IMR-90 (cell line): ENCODE results near the gene SCAF1. TPM values are rescaled to one million over a fixed set of nuclear protein-coding genes. Genes with fewer than 3 reads are reported as not detected.

Experiments
- ATAC-seq: fragments of 200-7000 bp; cut with Tn5 transposase; 2 replicates; pipeline ENCODE4 v1.9.1; 2020; ENCODE audit warnings: low read depth, mild to moderate bottlenecking, moderate library complexity
- BruUV-seq: library from RNA; stranded (reverse); fragments of 400-500 nt; replicated peaks from 2 replicates; lab custom pipeline; 2021; lab: Mats Ljungman, UMichigan
- CTCF ChIA-PET: fragments of 300-600 bp; formaldehyde crosslinking; extraction: SDS; loops from one replicate; lab custom pipeline; 2021; ENCODE audit warnings: antibody characterized with exemption; lab: Yijun Ruan, JAX
- POLR2A ChIA-PET: fragments of 300-600 bp; sonication (Branson Sonifier 250); formaldehyde crosslinking; loops from one replicate; lab custom pipeline; 2022; ENCODE audit warnings: antibody characterized with exemption; ENCODE audit not compliant: unreplicated experiment; lab: Charles Lee
- DNase-seq: peaks from one replicate; pipeline ENCODE4 v3.0.0; 2013
- H2AFZ ChIP-seq: replicated peaks from 2 replicates; pipeline ENCODE3; 2013; ENCODE audit warnings: low read length, mild to moderate bottlenecking; ENCODE audit not compliant: poor library complexity
- H2AK5ac ChIP-seq: 2 replicates; pipeline ENCODE4 v1.6.1; 2013; ENCODE audit warnings: low read depth, low read length, inconsistent platforms
- H2AK9ac ChIP-seq: replicated peaks from 2 replicates; pipeline ENCODE3; 2013; ENCODE audit warnings: mild to moderate bottlenecking, low read depth, low read length, moderate library complexity; ENCODE audit not compliant: poor library complexity
- H2BK120ac ChIP-seq: 2 replicates; pipeline ENCODE4 v1.6.1; 2013; ENCODE audit warnings: low read depth, low read length, inconsistent platforms
- H2BK15ac ChIP-seq: 3 replicates; pipeline ENCODE4 v1.6.1; 2013; ENCODE audit warnings: low read depth, low read length, inconsistent platforms
- H2BK20ac ChIP-seq: 2 replicates; pipeline ENCODE4 v1.6.1; 2013; ENCODE audit warnings: low read depth, mild to moderate bottlenecking, inconsistent platforms, low read length, moderate library complexity
- H2BK5ac ChIP-seq: 2 replicates; pipeline ENCODE4 v1.6.1; 2013; ENCODE audit warnings: mild to moderate bottlenecking, low read depth, low read length, inconsistent platforms; ENCODE audit not compliant: poor library complexity, severe bottlenecking
- H3K14ac ChIP-seq: replicated peaks from 2 replicates; pipeline ENCODE4 v1.6.1; 2013; ENCODE audit warnings: low read depth, low read length, inconsistent platforms
- H3K18ac ChIP-seq: 2 replicates; pipeline ENCODE4 v1.6.1; 2013; ENCODE audit warnings: low read depth, low read length, control low read depth
- H3K23ac ChIP-seq: 2 replicates; pipeline ENCODE4 v1.6.1; 2013; ENCODE audit warnings: low read depth, low read length, inconsistent platforms
- H3K27ac ChIP-seq: 2 replicates; pipeline ENCODE4 v1.5.1; 2013; ENCODE audit warnings: mild to moderate bottlenecking, control low read depth, low read length; ENCODE audit not compliant: insufficient read depth
- H3K27me3 ChIP-seq: 2 replicates; pipeline ENCODE4 v1.6.1; 2013; ENCODE audit warnings: low read length; ENCODE audit not compliant: control insufficient read depth, insufficient read depth
- H3K36me3 ChIP-seq: 2 replicates; pipeline ENCODE4 v1.6.1; 2013; ENCODE audit warnings: low read length, mixed read lengths; ENCODE audit not compliant: control insufficient read depth, insufficient read depth
- H3K4ac ChIP-seq: 2 replicates; pipeline ENCODE4 v1.6.1; 2013; ENCODE audit warnings: low read depth, low read length, inconsistent platforms
- H3K4me1 ChIP-seq: 2 replicates; pipeline ENCODE4 v1.6.1; 2013; ENCODE audit warnings: low read length, mixed read lengths; ENCODE audit not compliant: control insufficient read depth, insufficient read depth
- H3K4me2 ChIP-seq: 2 replicates; pipeline ENCODE4 v1.6.1; 2013; ENCODE audit warnings: low read depth, mild to moderate bottlenecking, control low read depth, low read length, moderate library complexity
- H3K4me3 ChIP-seq: 2 replicates; pipeline ENCODE4 v1.5.1; 2013; ENCODE audit warnings: low read depth, mild to moderate bottlenecking, control low read depth, low read length, moderate library complexity; ENCODE audit not compliant: insufficient read depth
- H3K56ac ChIP-seq: 2 replicates; pipeline ENCODE4 v1.6.1; 2013; ENCODE audit warnings: low read length, inconsistent platforms; ENCODE audit not compliant: insufficient read depth; ENCODE audit errors: extremely low read depth
- H3K79me1 ChIP-seq, 2 experiments: 2 replicates each; pipeline ENCODE4 v1.6.1; 2013; ENCODE audit warnings: low read length in 2 of 2, inconsistent platforms in 1 of 2, low read depth in 1 of 2
- H3K9ac ChIP-seq: 2 replicates; pipeline ENCODE4 v1.6.1; 2013; ENCODE audit warnings: low read depth, low read length, control low read depth
- H3K9me1 ChIP-seq: 2 replicates; pipeline ENCODE4 v1.6.1; 2013; ENCODE audit warnings: low read length, inconsistent platforms; ENCODE audit not compliant: insufficient read depth
- H3K9me3 ChIP-seq: 2 replicates; pipeline ENCODE4 v1.6.1; 2013; ENCODE audit warnings: low read length; ENCODE audit not compliant: control insufficient read depth, insufficient read depth
- H4K20me1 ChIP-seq: 2 replicates; pipeline ENCODE4 v1.6.1; 2013; ENCODE audit warnings: low read length, inconsistent platforms; ENCODE audit not compliant: insufficient read depth
- H4K5ac ChIP-seq: 2 replicates; pipeline ENCODE4 v1.6.1; 2013; ENCODE audit warnings: mild to moderate bottlenecking, low read depth, low read length, control low read depth
- H4K8ac ChIP-seq, 2 experiments: 2 replicates each; pipeline ENCODE4 v1.6.1; 2013; ENCODE audit warnings: low read depth in 2 of 2, low read length in 2 of 2, control low read depth in 1 of 2, inconsistent platforms in 1 of 2
- H4K91ac ChIP-seq: 2 replicates; pipeline ENCODE4 v1.6.1; 2013; ENCODE audit warnings: low read depth, low read length, inconsistent platforms; ENCODE audit not compliant: insufficient read depth
- ELK1 ChIP-seq: fragments of 150-350 bp; IDR thresholded peaks from 2 replicates; pipeline ENCODE4 v1.6.1; 2016; ENCODE audit warnings: low read depth, mild to moderate bottlenecking, low read length, moderate library complexity, borderline replicate concordance
- WGBS, 2 experiments: methylation state at CpG; one replicate each; pipeline versions ENCODE4 v1.1.5 to v1.1.7; 2013; ENCODE audit warnings: missing lambda C conversion rate in 2 of 2; ENCODE audit not compliant: insufficient read length in 1 of 2; ENCODE audit errors: extremely low coverage in 2 of 2; 5-methylcytosine and 5-hydroxymethylcytosine counted together
- dilution Hi-C: fragments of 300-500 bp; cut with HindIII; formaldehyde crosslinking; loops from one replicate; pipeline ENCODE4 v1.14.3; 2018; ENCODE audit warnings: low sequenced_read_pairs; ENCODE audit not compliant: unreplicated experiment
- in situ Hi-C: fragments of 300-500 bp; cut with MboI; formaldehyde crosslinking; loops from 3 replicates; pipeline ENCODE4 v1.14.3; 2019; ENCODE audit warnings: low sequenced_read_pairs, inconsistent platforms, mixed read lengths
- intact Hi-C: fragments of 100-400 bp; cut with micrococcal nuclease; formaldehyde crosslinking; loops from 2 replicates; pipeline ENCODE4 v1.10.0; 2022
- polyA plus RNA-seq, 3 experiments: library from polyadenylated mRNA; depleted of rRNA; stranded (reverse); fragments of >200 nt; gene quantifications; 2 replicates each; pipeline ENCODE4 v1.2.3, GENCODE V29; 2012; ENCODE audit warnings: low replicate concordance in 1 of 3
- total RNA-seq: library from RNA; depleted of rRNA; stranded (reverse); fragments of >200 nt; gene quantifications from 2 replicates; pipeline ENCODE4 v1.2.3, GENCODE V29; 2012

SCAF1 gene
- total and polyA plus RNA-seq, 2 of the 4 experiments (the other 2 are of a cell fraction) = 2.2 to 14.8 TPM

DNA sequence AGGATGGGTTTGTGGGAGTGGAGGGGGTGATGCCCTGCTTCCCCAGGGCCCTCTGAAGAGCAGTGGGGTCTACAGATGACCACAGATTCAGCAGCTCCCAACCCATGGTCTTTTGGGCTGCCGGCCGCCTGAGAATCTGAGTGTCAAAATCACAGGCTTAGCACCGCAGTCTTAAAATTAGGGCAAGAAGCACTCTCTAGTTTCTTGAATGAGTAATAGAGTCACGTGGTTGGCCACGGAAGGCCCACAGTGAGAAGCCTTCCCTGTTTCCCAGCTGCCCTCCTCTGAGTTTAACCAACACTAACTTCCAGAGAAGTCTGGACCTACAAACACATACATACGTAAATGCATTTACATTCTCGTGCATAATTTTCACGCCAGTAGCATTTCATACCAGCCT, 40.3 kb downstream of the SCAF1 start:
- no peak overlapping the region for H2AK5ac ChIP-seq
- no peak for DNase-seq
- H3K9me1 ChIP-seq = peaks cover 3% of the 10 kb centered on the region; the same call in 1 of the 2 replicates
- peaks cover 41% of the 10 kb centered on the region for H3K36me3 ChIP-seq
- 100% methylated on average over 1 of the region's 8 CpGs; no CpG with 5 or more reads in 1 of the 2 experiments for WGBS, 2 experiments
- ChIA-PET CTCF (no interaction called here), POLR2A (no interaction called here)
- intact Hi-C loops = loop anchor here (5.0 kb wide), 1 partner anchor 110 kb away; no protein-coding TSS in a partner anchor
- no peak overlapping the region for H2BK120ac ChIP-seq
- no peak overlapping the region for H3K4me2 ChIP-seq
- H3K14ac ChIP-seq = no peak overlapping the region
- no peak overlapping the region for H2AK9ac ChIP-seq
- no peak overlapping the region for H3K4ac ChIP-seq
- H3K27me3 ChIP-seq = no peaks in the 10 kb centered on the region
- no peak overlapping the region for H2BK20ac ChIP-seq
- H3K23ac ChIP-seq = no peak overlapping the region
- no peak overlapping the region for H3K18ac ChIP-seq
- in situ Hi-C loops = loop anchor here (10.0 kb wide), 1 partner anchor 173 kb away; the partner anchor contains the start of gene PTOV1
- no peak overlapping the region for H2AFZ ChIP-seq
- no peak overlapping the region for H4K5ac ChIP-seq
- H3K27ac ChIP-seq = no peak overlapping the region
- TF ChIP-seq ELK1 = no peak
- H2BK15ac ChIP-seq = no peak overlapping the region
- H3K4me3 ChIP-seq = no peak overlapping the region
- H3K79me1 ChIP-seq = peaks cover 19 to 70% of the 10 kb centered on the region in 2 experiments
- no peak overlapping the region for H2BK5ac ChIP-seq
- no peaks in the 10 kb centered on the region for H3K9me3 ChIP-seq
- BruUV-seq = no TSS peak
- H3K56ac ChIP-seq = no peak overlapping the region
- H4K91ac ChIP-seq = no peak overlapping the region
- dilution Hi-C loops = no loop called here
- H3K9ac ChIP-seq = no peak overlapping the region
- H4K8ac ChIP-seq = no peak overlapping the region
- H3K4me1 ChIP-seq = peaks cover 13% of the 10 kb centered on the region
- ATAC-seq = no peak
- H4K20me1 ChIP-seq = peaks cover 59% of the 10 kb centered on the region
